GM18909 (cell line): ENCODE measurements around the gene HSD11B2.

ENCODE experiments used
- ATAC-seq: cut with Tn5 transposase; IDR thresholded peaks from one replicate; pipeline ENCODE4 v1.9.1; 2021; ENCODE audit warnings: mild to moderate bottlenecking; ENCODE audit not compliant: unreplicated experiment, poor library complexity

HSD11B2 gene

GRCh38 chr16:67431775-67432505, 1.0 kb downstream of the HSD11B2 start:
- ATAC-seq: no peak

- no peak for ATAC-seq
Measured at GRCh38 chr16:67432506-67432890, 1.6 kb downstream of the HSD11B2 start.

GRCh38 chr16:67433131-67433719, 2.3 kb downstream of the HSD11B2 start:
- ATAC-seq: no peak

- no peak for ATAC-seq
Measured at GRCh38 chr16:67435758-67436164, 4.8 kb downstream of the HSD11B2 start.

- no peak for ATAC-seq
Measured at GRCh38 chr16:67436640-67437193, 5.8 kb downstream of the HSD11B2 start.

GRCh38 chr16:67437513-67437912, 6.6 kb downstream of the HSD11B2 start:
- no peak for ATAC-seq

GRCh38 chr16:67438098-67438791, 7.3 kb downstream of the HSD11B2 start:
- ATAC-seq: no peak

GRCh38 chr16:67438824-67439393, 8.0 kb downstream of the HSD11B2 start:
- no peak for ATAC-seq

- ATAC-seq: no peak
Measured at GRCh38 chr16:67441271-67441753, 10.4 kb downstream of the HSD11B2 start.

- ATAC-seq: no peak
Measured at GRCh38 chr16:67441907-67442306, 11.0 kb downstream of the HSD11B2 start.

- ATAC-seq: no peak
Measured at GRCh38 chr16:67442581-67443255, 11.8 kb downstream of the HSD11B2 start.

GRCh38 chr16:67443265-67443664, 12.3 kb downstream of the HSD11B2 start:
- no peak for ATAC-seq

GRCh38 chr16:67444259-67445125, 13.6 kb downstream of the HSD11B2 start:
- ATAC-seq: no peak

GRCh38 chr16:67445126-67445426, 14.2 kb downstream of the HSD11B2 start:
- no peak for ATAC-seq

- no peak for ATAC-seq
Measured at GRCh38 chr16:67445441-67445912, 14.6 kb downstream of the HSD11B2 start.

GRCh38 chr16:67445913-67446907, 15.3 kb downstream of the HSD11B2 start:
- ATAC-seq: no peak

GRCh38 chr16:67446968-67447507, 16.1 kb downstream of the HSD11B2 start:
- ATAC-seq: no peak
